Neural cell (in vitro differentiated cells): ENCODE results near the gene FARP2. TPM values are rescaled to one million over a fixed set of nuclear protein-coding genes. Genes with fewer than 3 reads are reported as not detected.

Experiments used
- H2AFZ ChIP-seq: fragments of 200-600, 300-800 bp; sonication (generic), shearing (Covaris generic); 2 replicates; pipeline ENCODE4 v1.6.0; 2014; ENCODE audit warnings: low read depth, mild to moderate bottlenecking, antibody characterized with exemption, low read length, moderate library complexity
- H3F3A ChIP-seq: fragments of 200-600 bp; shearing (Covaris generic); 2 replicates; pipeline ENCODE4 v1.6.1; 2016; ENCODE audit warnings: mild to moderate bottlenecking, moderate library complexity, mixed read lengths, antibody characterized with exemption, low read length; ENCODE audit not compliant: insufficient read depth, poor library complexity, severe bottlenecking
- H3K27ac ChIP-seq: fragments of 200-600, 300-800 bp; sonication (generic), shearing (Covaris generic); 2 replicates; pipeline ENCODE4 v1.5.1; 2014; ENCODE audit warnings: mild to moderate bottlenecking, low read length, moderate library complexity
- H3K27me3 ChIP-seq: fragments of 300-800, 200-600 bp; sonication (generic), shearing (Covaris generic); 2 replicates; pipeline ENCODE4 v1.6.0; 2014; ENCODE audit warnings: mild to moderate bottlenecking, low read depth, low read length, moderate library complexity; ENCODE audit not compliant: insufficient read depth
- H3K36me3 ChIP-seq: fragments of 300-800, 200-600 bp; sonication (generic), shearing (Covaris generic); 2 replicates; pipeline ENCODE4 v1.5.1; 2014; ENCODE audit warnings: mild to moderate bottlenecking, antibody characterized with exemption, low read length, moderate library complexity; ENCODE audit not compliant: insufficient read depth
- H3K4me2 ChIP-seq: fragments of 300-800, 200-600 bp; sonication (generic), shearing (Covaris generic); 2 replicates; pipeline ENCODE4 v1.6.0; 2014; ENCODE audit warnings: mild to moderate bottlenecking, low read length
- H3K4me3 ChIP-seq: fragments of 300-800, 200-600 bp; sonication (generic), shearing (Covaris generic); 2 replicates; pipeline ENCODE4 v1.5.1; 2014; ENCODE audit warnings: mild to moderate bottlenecking, low read length, moderate library complexity
- H3K79me2 ChIP-seq: fragments of 200-600 bp; shearing (Covaris generic); replicated peaks from 2 replicates; pipeline ENCODE4 v1.6.0; 2014; ENCODE audit warnings: mild to moderate bottlenecking, low read length, moderate library complexity; ENCODE audit not compliant: insufficient read depth
- H3K9ac ChIP-seq: fragments of 300-800, 200-600 bp; sonication (generic), shearing (Covaris generic); 2 replicates; pipeline ENCODE4 v1.6.1; 2016; ENCODE audit warnings: mild to moderate bottlenecking, low read length, mixed read lengths
- H3K9me2 ChIP-seq: fragments of 200-600 bp; shearing (Covaris generic); 2 replicates; pipeline ENCODE4 v1.6.1; 2016; ENCODE audit warnings: mild to moderate bottlenecking, low read length, mixed read lengths; ENCODE audit not compliant: insufficient read depth
- H3K9me3 ChIP-seq: fragments of 200-600, 300-800 bp; sonication (generic), shearing (Covaris generic); 2 replicates; pipeline ENCODE4 v1.6.1; 2016; ENCODE audit warnings: mild to moderate bottlenecking, mixed run types, low read length, moderate library complexity, mixed read lengths
- H4K20me1 ChIP-seq: fragments of 200-600 bp; shearing (Covaris generic); 2 replicates; pipeline ENCODE4 v1.6.1; 2016; ENCODE audit warnings: mild to moderate bottlenecking, mixed run types; ENCODE audit not compliant: insufficient read depth
- CTCF ChIP-seq: fragments of 450-650 bp; IDR thresholded peaks from 2 replicates; pipeline ENCODE4 v1.5.1; 2014; ENCODE audit warnings: antibody characterized with exemption, mild to moderate bottlenecking, moderate library complexity; ENCODE audit not compliant: poor library complexity, severe bottlenecking
- EP300 ChIP-seq: fragments of 450-650 bp; conservative IDR thresholded peaks from 2 replicates; pipeline ENCODE4 v1.6.1; 2014; ENCODE audit warnings: antibody characterized with exemption, mild to moderate bottlenecking, moderate library complexity; ENCODE audit not compliant: poor library complexity, severe bottlenecking
- EZH2 ChIP-seq: fragments of 200-600, 300-800 bp; shearing (Covaris generic), sonication (generic); IDR thresholded peaks from 2 replicates; pipeline ENCODE4 v1.6.1; 2014; ENCODE audit warnings: antibody characterized with exemption, low read length, borderline replicate concordance, mild to moderate bottlenecking; ENCODE audit not compliant: insufficient read depth, poor library complexity, severe bottlenecking
- MXI1 ChIP-seq: fragments of 450-650 bp; conservative IDR thresholded peaks from 2 replicates; pipeline ENCODE4 v1.6.1; 2014; ENCODE audit warnings: antibody characterized with exemption, mild to moderate bottlenecking; ENCODE audit not compliant: poor library complexity, severe bottlenecking
- POLR2AphosphoS5 ChIP-seq: IDR thresholded peaks from 2 replicates; pipeline ENCODE4 v1.6.1; 2012
- RAD21 ChIP-seq: fragments of 450-650 bp; conservative IDR thresholded peaks from 2 replicates; pipeline ENCODE4 v1.6.1; 2014; ENCODE audit warnings: antibody characterized with exemption, mild to moderate bottlenecking, moderate library complexity
- REST ChIP-seq: IDR thresholded peaks from 2 replicates; pipeline ENCODE4 v1.6.1; 2012; ENCODE audit warnings: borderline replicate concordance
- SMC3 ChIP-seq: fragments of 450-650 bp; conservative IDR thresholded peaks from 2 replicates; pipeline ENCODE4 v1.6.1; 2014; ENCODE audit warnings: antibody characterized with exemption, mild to moderate bottlenecking, moderate library complexity; ENCODE audit not compliant: poor library complexity
- TAF1 ChIP-seq: IDR thresholded peaks from 2 replicates; pipeline ENCODE4 v1.6.1; 2012; ENCODE audit warnings: low read depth
- polyA plus RNA-seq: library from polyadenylated mRNA; depleted of rRNA; stranded (reverse); fragments of >200 nt; gene quantifications from 2 replicates; pipeline ENCODE4 v1.2.3, GENCODE V29; 2014

The FARP2 gene
- polyA plus RNA-seq, 1 donor from 2014 or later: 13.3 TPM

DNA sequence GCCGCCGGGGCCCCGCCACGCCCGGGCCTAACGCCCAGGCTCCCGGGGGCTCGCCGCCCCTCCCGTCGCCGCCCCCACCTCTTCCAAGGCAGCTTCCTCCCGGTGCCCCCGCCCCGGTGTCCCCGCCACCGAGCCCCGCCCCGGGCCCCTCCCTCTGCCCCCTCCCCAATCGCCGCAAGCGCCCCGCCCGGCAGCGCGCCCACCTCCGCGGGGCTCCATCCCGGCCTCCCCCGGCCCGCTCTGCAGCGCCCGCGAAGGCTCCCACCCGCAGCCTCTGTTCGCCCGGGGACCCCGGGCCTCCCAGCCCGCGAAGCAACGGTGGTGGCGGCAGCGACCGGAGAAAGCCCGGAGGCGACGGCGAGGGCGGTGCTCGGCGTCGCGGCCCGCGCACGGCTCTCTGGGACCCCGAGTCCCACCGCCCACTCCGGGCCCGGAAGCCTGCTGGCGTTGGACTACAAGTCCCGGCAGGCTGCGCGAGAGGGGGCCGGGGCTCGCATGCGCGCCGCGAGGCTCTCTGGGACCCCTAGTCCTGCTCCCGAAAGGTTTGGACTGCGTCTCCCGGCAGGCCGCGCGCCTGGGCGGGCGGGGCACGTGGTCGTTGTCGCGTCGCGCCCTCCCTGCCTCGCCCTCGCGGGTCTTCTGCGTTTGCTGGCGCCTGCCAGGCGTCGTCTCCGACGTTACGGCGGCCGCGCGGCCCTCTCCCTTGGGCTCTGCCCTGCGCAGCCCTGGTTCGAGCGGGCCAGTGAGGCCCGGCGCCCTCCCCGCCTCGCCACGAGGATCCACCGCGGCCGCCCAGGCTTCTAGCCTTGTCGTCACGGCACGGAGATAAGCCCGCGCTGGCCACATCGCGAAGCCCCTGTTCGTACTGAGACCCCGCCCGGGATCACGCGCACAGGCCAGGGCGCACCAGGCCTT lies 152.4 kb downstream of the FARP2 start, which contains the start of gene STK25:
Gene STK25 (minus strand): TSS at position 345 of the 915 bp plus-strand sequence. CDS start 549 bp downstream, outside the sequence.
- peak within 1 kb of the TSS; percentile 99 for H3K4me3 ChIP-seq
- peaks cover 27% of the 10 kb centered on the region for H3K79me2 ChIP-seq
- no peaks in the 10 kb centered on the region for H3K9me3 ChIP-seq
- H3K9ac ChIP-seq: peak within 1 kb of the TSS; percentile 83
- H3K36me3 ChIP-seq: no peaks in the 10 kb centered on the region
- H3K27ac ChIP-seq: peak within 1 kb of the TSS; percentile 82
- H3K9me2 ChIP-seq: no peaks in the 10 kb centered on the region
- H3K27me3 ChIP-seq: no peaks in the 10 kb centered on the region
- H2AFZ ChIP-seq: peak within 1 kb of the TSS; percentile 74
- H3K4me2 ChIP-seq: peak within 1 kb of the TSS; percentile 60
- TF ChIP-seq CTCF: peak; percentile 13
- no peak for TF ChIP-seq RAD21
- TF ChIP-seq MXI1: peak; percentile 85
- peak; percentile 36 for TF ChIP-seq SMC3
- TF ChIP-seq REST: peak; percentile 32
- peak; percentile 36 for TF ChIP-seq TAF1
- peak; percentile 79 for TF ChIP-seq POLR2AphosphoS5
- no peak for TF ChIP-seq EZH2
- no peak for TF ChIP-seq EP300
- no peaks in the 10 kb centered on the region for H3F3A ChIP-seq
- H4K20me1 ChIP-seq: peaks cover 7% of the 10 kb centered on the region

DNA sequence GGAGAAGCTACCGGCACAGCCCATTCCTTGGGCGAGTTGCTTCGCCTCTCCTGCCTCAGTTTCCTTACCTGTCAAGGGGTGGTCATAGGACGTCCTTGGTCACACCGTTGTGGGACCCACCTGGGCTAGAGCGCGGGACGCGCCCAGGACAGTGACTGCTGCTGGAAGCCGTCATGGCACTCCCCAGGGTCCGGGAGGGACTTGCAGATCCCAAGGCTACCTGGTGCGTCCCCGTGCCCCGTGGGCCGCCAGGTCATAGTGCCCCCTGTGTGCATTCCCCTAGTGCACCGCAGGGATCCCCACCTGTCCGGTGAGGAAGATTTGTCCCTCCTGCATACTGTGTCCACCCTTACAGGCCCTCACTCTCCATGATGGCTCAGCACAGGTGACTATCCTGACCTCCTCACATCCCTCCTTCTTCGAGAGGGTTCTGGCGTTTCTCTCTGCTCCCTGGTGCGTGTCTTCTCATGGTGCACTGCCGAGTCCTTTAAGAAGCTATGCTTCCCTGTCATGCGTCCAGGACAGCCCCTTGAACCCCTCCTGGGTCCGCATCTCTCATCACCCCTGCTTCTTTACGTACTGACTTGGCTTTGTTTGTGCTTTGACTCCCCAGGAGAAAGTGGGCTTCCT lies 153.2 kb downstream of the FARP2 start:
- H3K79me2 ChIP-seq: peaks cover 27% of the 10 kb centered on the region
- no peaks in the 10 kb centered on the region for H3K9me2 ChIP-seq
- H3F3A ChIP-seq: no peaks in the 10 kb centered on the region
- H3K4me2 ChIP-seq: peak overlapping the region; percentile 60
- no peaks in the 10 kb centered on the region for H3K9me3 ChIP-seq
- peak overlapping the region; percentile 74 for H2AFZ ChIP-seq
- H3K9ac ChIP-seq: peak overlapping the region; percentile 81
- peak overlapping the region; percentile 99 for H3K4me3 ChIP-seq
- no peaks in the 10 kb centered on the region for H3K27me3 ChIP-seq
- H4K20me1 ChIP-seq: peaks cover 7% of the 10 kb centered on the region
- TF ChIP-seq SMC3 (no peak), RAD21 (no peak), CTCF (no peak)
- peak overlapping the region; percentile 82 for H3K27ac ChIP-seq
- no peaks in the 10 kb centered on the region for H3K36me3 ChIP-seq
